Ramos (cell line): ENCODE measurements around the gene DNMT3L.

ENCODE experiments used
- in situ Hi-C: fragments of 300-500 bp; cut with MboI; formaldehyde crosslinking; loops from one replicate; pipeline ENCODE4 v1.14.3; 2022; ENCODE audit warnings: low sequenced_read_pairs; ENCODE audit not compliant: unreplicated experiment

The DNMT3L gene

DNA sequence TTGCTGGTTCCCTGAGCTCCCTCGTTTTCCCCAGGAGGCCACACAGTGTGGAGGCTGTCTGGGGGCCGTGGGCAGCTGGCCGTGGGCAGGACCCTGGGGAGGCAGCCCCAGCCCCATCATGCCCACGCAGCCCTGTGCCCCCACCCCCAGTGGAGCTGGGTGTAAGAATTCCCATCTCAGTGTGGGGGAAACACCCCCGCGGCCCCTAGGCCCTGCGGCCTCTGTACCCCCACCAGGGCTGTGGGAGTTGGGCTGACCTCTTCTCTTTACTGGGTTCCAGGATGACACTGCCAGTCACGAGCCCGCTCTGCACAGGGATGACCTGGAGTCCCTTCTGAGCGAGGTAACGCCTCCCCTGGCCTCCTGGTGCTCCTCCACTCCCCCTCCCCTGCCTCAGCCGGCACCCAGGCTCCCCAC is 34.4 kb upstream of the DNMT3L start:
- in situ Hi-C loops, result no loop called here

DNA sequence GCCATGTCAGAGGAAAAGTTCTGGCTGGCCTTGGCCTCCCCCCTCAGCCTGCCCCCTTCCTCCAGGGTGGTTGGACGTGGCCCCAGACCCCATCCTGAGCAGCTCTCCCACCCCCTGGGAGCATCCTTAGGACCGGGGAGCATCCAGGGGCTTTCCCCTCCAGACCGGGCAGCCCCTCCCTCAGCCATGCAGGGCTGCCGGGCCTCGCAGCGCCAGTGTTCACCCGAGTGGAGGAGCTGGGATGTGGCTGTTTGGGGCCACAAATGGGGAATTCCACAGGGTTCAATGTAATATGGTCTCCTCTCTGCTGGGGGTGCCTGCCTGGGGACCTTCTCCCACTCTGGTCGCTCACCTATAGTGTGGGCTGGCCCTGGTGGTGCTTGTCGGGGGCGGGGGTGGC is 33.9 kb upstream of the DNMT3L start:
- in situ Hi-C loops, result no loop called here

DNA sequence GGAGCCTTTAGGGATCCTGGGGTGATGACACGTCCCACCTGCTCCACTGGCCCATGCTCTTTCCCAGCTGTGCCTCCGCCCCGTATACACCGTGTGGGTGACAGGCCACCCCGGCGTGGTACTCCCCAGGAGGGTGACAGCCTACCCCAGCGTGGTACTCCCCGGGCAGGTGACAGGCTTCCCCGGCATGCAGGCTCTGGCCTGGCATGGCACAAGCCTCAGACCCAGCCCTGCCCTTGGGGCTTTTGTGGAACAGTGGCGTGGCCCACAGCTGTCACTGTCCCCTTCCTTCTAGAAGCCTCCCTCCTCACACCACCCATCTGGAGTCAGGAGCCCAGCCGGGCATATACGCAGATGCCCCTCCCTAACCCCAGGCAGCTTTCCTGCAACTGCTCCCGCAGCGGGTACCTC is 33.5 kb upstream of the DNMT3L start:
- in situ Hi-C loops, result no loop called here

DNA sequence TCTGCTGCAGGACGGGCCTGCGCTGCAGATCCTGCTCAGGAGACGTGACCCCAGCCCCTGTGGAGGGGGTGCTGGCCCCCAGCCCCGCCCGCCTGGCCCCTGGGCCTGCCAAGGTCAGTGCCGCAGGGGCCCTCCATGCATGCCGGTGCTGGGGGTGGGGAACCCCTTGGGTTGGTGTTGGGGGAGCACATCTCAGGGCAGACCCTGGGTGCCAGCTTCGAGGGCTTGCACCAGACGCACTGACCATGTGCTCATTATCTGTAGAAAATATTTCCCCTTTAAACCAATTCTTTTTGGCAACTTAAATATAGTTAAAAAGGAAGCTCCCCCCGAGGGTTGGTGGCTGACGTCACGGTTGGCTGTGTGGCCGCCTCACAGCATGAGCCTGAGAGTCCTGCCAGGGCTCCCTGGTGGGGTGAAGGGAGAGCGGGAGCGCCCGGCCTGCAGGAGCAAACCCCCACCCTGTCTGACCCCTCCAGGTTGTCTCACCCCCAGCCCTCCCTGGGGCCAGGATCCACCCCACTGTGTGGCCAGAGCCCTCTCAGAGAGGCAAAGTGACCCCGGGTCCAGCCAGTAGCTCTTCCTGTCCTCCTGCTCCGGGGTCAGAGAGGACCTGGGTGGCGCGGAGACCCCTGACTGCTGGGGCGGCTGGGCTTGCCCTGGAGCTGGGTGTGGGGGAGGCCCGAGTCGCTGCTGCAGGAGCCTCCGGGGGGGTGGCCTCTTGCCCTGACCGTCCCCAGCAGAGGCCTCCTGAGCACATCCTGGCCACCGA is 32.9 kb upstream of the DNMT3L start:
- in situ Hi-C loops, result no loop called here

DNA sequence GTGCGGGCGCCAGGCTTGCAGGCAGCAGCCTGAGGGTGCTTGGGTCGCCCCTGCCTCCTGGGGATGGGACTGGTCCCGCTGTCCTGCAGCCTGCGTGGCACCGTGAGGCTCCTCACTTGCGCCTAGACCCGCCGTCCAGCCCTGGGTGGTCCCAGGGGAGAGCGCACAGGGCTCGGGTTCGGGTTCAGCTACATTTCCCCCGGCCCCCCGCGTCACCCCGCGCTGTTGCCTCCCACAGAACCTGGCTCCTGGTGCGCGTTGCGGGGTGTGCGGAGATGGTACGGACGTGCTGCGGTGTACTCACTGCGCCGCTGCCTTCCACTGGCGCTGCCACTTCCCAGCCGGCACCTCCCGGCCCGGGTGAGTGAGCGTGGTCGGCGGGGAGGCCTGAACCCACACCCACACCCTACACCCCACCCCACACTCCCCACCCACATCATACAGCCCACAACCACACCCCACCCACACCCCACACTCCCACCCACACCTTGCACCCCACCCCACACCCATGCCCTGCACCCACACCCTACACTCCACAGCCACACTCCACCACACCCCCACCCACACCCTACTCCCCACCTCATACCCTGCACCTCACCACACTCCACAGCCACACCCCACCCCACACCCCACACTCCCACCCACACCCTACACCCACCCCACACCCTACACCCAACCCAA is 32.0 kb upstream of the DNMT3L start:
- in situ Hi-C loops, result no loop called here

DNA sequence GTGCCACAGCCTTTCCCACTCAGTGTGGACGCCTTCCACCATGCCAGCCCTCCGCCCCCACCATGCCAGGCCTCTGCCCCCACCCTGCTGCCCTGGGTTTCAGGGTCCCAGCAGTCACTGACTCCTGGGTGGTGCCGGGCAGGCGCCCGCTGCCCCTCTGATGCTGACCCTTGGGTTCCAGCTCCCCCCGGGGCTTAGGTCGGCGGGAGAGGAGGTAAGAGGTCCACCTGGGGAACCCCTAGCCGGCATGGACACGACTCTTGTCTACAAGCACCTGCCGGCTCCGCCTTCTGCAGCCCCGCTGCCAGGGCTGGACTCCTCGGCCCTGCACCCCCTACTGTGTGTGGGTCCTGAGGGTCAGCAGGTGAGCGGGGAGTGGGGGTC is 31.1 kb upstream of the DNMT3L start:
- in situ Hi-C loops, result no loop called here

DNA sequence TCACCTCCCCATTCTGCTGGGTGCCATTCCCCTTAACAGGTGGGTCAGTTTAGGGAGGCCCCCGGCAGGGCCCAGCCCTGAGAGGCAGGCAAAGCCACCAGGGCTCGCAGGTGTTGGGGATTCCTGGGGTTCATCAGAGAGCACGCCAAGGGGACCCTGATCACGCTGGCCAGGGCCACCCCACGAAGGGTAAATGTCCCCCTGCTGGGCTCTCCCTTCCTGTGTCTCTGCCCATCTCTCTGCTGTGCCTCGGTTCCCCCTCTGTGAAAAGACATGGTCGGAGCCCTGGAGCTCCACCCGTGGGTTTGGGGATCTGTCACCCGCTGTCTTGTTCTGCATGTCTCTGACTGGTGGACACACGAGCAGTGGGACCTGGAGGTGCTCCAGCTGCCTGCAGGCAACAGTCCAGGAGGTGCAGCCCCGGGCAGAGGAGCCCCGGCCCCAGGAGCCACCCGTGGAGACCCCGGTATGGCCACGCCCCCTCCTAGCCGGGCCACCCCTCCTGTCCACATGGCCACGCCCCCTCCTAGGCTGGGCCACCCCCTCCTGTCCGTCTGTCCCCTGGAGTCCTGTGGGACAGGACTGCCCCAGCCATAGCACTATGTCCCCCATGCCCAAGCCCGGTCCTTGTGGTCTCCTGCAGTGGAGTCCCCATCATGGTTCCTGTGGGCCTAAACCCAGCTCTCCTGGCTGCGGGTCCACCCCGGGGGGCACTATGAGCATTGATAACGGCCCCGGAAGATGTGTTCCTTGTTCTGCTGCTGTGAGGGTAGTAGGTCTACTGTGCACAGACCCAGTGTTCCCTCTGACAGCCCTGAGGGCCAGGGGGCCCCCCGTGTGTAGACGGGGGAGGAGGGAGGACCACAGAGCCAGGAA is 30.5 kb upstream of the DNMT3L start:
- in situ Hi-C loops, result no loop called here

DNA sequence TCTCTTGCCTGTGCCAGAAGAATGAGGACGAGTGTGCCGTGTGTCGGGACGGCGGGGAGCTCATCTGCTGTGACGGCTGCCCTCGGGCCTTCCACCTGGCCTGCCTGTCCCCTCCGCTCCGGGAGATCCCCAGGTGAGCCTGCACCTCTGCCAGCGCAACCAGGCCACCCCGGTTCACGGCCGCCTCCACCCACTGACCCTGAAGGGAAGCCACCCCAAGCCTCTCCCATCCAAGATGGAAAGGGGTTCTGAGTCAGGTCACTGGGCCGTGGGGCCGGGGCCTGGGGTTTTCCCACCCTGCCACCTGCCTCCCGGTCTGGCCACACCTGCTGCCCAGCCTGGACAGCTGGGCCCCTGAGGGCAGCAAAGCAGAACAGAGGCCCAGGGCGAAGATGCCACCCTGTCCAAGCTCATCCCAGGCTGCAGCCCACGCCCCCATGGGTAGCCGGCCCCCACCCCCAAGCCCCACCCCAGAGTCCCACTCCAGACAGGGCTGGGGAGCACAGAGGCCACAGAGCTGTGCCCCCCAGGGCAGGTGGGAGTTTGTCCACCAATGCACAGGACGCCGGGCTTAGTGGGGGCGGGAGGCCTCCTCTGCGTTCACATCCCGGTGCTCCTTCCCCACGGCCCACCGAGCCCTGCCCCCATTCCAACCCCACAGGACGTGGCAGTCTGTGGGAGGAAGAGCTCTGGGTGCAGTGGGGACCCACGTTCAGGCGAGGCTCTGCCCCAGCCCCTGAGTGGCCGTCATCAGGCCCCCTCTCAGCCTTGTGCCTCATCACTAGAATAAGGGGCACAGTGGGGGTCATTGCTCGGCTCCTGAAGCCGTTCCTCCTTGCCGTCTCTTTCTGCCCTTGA is 29.6 kb upstream of the DNMT3L start:
- in situ Hi-C loops, result no loop called here

DNA sequence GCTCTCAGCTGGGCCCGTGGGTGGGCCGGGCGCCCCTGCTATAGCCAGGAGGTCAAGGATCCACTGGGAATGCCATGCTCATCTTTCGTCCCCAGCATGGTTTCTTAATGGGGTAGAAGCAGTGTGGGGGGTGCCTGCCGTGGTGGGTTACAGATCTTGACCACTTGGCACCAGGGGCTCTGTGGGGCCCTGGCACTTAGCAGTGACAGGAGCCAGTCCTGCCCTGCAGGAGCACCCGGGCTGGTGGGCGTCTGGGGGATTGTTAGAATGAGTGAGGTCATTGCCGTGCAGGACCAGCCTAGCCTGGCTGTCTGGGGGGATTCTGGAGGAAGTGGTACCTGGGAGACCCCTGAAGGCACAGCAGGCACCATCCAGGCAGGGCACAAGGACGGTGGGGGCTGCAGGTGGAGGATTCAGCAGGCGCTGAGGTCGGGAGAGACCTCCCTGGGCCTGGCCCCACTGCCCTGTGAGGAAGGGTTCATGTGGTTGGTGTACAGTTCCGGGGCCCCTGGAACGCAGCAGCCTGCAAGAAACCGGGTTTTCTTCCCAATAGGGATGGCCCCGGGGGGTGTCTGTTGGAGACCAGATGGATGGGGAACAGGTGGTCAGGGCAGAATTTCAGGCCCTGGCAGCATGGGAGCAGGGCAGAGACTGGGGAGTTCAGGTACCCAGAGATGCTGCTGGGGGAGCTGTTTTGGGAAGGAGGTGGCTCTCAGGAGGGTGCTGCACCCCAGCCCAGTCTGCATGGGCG is 28.8 kb upstream of the DNMT3L start:
- in situ Hi-C loops, result no loop called here

DNA sequence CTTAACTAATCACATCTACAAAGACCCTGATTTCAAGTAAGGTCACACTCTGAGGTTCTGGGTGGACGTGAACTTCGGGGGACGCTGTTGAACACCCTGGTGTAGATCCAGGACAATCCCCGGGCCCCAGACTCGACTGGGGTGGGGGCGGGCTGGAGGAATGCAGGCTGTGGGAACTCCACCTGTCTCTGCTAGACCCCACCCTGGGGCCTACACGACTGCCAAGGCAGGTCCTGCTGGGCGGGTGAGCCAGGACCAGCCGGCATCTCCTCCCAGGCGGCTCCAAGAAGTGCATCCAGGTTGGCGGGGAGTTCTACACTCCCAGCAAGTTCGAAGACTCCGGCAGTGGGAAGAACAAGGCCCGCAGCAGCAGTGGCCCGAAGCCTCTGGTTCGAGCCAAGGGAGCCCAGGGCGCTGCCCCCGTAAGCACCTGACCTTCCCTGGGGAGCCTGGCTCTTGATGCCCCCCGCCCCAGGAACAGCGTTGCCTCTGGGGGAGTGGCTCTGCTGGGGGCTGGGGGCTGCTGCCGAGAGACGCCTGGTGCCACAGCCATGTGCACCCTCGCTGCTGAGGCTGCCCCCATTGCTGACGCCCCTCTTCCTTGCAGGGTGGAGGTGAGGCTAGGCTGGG is 27.8 kb upstream of the DNMT3L start:
- in situ Hi-C loops, result no loop called here

DNA sequence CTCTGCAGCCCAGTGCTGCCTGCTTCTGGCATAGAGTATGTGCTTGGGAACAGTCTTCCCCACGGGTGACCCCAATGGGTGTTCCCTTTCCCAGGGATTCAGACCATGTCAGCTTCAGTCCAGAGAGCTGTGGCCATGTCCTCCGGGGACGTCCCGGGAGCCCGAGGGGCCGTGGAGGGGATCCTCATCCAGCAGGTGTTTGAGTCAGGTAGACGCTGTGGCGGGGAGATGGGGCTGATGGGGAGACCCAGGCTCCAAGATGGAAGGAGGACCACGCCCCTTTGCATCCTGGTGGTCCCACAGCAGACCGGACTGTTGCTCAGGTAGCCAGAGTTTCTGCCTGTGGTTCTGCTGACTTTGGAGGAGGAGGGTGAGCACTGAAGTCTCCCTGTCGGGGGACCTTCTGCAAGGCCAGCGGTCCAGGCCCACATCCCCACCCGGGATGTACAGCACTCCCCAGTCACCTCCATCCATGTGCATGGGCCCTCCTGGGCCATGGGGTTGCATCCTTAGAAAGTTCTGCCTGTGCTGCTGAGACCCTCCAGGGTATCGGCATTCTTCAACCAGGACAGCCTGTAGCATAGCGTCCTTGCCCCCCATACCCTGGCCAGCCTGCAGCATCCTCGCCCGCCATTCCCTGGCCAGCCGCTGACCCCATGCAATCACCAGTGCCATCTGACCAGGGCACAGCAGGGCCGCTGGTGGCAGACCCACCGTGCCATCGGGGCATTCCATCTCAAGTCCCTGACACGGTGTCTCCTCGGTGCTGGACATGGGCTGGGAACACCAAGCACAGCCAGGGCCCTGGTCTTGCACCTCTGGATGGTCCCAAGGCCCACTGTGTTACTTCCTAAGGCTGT is 26.8 kb upstream of the DNMT3L start:
- in situ Hi-C loops, result no loop called here

DNA sequence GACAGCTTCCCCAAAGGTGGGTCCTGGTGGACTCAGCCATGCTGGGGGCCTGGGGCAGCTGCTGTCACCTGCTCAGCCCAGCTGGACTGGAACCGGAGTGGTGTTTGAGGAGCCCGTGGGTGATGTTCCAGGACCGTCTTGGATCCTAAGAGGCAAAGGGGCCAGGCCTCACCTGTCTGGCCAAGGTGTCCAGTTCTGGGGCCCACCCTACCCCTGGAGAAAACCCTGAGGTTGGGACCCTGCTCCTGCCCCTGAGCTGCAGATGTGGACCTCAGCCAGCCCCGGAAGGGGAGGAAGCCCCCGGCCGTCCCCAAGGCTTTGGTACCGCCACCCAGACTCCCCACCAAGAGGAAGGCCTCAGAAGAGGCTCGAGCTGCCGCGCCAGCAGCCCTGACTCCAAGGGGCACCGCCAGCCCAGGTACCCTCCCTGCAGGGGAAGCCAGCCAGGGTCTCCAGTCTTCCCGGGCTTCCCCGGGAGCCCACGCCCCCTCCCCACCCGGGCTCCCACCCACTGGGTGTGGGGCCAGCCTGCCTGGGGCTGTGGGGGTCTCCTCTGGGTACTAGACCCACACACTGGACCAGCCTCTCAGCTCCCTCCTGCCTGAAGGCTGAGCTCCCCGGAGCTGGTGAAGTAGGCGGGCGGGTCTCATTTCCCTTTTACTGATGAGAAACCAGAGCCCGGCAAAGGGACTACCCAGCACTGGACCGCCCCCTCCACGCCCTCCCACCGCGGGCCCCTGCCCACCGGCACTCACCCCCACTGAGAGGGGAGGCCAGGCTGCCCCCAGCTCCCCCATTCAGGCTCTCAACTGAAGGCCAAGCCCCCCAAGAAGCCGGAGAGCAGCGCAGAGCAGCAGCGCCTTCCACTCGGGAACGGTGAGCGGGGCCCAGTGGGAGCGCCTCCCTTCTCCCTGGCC is 25.3 kb upstream of the DNMT3L start:
- in situ Hi-C loops, result no loop called here

DNA sequence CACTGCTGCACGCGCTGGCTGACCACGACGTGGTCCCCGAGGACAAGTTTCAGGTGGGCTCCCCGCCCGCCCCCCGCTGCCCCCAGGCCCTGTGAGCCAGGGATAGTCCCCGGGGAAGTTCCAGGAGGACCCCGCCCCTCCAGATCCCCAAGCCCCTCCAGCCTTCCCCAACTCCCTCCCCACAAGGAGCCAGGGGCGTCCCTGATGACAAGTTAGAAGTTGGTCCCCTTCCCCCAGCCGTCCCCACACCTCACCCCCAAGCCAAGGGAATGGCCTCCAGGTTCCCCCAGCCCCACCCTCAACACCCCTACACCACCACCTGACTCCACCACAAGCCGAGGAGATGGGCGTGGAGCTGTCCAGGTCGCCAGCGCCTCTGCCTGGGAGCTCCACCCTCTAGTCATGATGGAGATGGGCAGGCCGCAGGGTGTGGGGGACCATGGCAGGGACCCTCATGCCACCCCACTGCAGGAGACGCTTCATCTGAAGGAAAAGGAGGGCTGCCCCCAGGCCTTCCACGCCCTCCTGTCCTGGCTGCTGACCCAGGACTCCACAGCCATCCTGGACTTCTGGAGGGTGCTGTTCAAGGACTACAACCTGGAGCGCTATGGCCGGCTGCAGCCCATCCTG is 24.5 kb upstream of the DNMT3L start:
- in situ Hi-C loops, result no loop called here

DNA sequence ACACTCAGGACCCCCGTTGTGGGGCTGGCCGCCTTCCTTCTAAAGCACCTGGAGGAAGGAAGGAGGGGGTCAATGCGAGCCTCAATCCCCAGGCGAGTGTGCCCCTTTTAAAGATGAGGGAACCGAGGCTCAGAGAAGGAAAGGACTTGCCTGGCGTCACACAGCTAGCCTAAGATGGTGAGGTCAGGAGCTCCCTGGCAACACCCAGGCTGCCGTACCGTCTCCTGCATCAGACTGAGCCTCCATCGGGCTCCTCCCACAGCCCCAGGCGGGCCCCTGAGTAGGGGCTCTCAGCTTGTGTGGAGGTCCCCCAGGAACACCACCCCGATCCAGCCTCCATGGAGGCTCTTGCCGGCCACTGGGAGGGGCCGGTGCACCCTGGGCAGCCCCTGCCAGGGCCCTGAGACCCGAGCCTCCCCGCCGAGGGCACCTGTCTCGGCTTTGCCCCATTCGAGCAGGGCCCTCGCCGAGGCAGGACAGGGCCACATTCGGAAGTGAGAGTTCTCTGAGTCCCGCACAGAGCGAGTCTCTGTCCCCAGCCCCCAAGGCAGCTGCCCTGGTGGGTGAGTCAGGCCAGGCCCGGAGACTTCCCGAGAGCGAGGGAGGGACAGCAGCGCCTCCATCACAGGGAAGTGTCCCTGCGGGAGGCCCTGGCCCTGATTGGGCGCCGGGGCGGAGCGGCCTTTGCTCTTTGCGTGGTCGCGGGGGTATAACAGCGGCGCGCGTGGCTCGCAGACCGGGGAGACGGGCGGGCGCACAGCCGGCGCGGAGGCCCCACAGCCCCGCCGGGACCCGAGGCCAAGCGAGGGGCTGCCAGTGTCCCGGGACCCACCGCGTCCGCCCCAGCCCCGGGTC is 23.7 kb upstream of the DNMT3L start, which contains the start of gene AIRE:
Gene AIRE, plus strand, starts transcription at position 739 of the 855 bp plus-strand sequence. CDS start 131 bp downstream, outside the sequence.
- in situ Hi-C loops, result no loop called here

DNA sequence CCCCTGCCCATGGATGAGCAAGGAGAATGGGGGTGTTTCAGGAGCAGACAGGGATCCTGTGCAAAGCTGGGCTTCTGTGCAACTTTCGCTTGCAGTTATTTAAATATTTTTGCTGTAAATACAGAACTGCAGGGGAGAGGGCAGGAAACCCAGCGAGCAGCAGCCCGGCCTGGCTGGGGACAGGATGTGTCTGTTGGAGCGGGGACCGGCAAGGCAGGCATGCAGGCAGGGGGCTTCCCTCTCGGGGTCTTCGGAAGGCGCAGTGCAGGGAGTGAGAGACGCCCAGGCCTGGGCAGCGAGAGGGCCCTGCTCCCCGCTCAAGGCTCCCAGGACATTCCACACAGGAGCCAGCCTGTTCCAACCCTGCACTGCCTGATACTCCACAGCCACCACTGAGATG is 22.3 kb upstream of the DNMT3L start:
- in situ Hi-C loops, result no loop called here
